K562 (cell line): ENCODE results near the gene UGP2. TPM values are rescaled to one million over a fixed set of nuclear protein-coding genes. Genes with fewer than 3 reads are reported as not detected.

ENCODE experiments used
- ATAC-seq: fragments of 200-7000 bp; cut with Tn5 transposase; 3 replicates; pipeline ENCODE4 v1.9.1; 2020; ENCODE audit warnings: moderate library complexity
- BruUV-seq: library from RNA; stranded (reverse); fragments of 400-500 nt; replicated peaks from 2 replicates; lab custom pipeline; 2021; lab: Mats Ljungman, UMichigan
- CTCF ChIA-PET: fragments of 300-600 bp; formaldehyde crosslinking; extraction: SDS; loops from one replicate; lab custom pipeline; 2021; ENCODE audit warnings: low intra/inter-chr PET ratio; lab: Yijun Ruan, JAX
- POLR2A ChIA-PET: fragments of 300-600, 350-650 bp; sonication (Branson Sonifier 250); formaldehyde crosslinking; extraction: SDS; loops from one replicate; lab custom pipeline; 2021; ENCODE audit warnings: antibody characterized with exemption, inconsistent platforms; lab: Yijun Ruan, JAX
- DNase-seq, 4 experiments: peaks; one replicate each; pipeline versions ENCODE4 v3.0.0 to v3.0.0-alpha.2; 2011 to 2018; ENCODE audit warnings: low spot score in 3 of 4, mixed read lengths in 3 of 4; ENCODE audit errors: extremely low read depth in 1 of 4
- FAIRE-seq: peaks from 2 replicates; lab custom pipeline; 2011; peaks lifted over from hg19 to GRCh38; lab: Jason Lieb, UNC
- H2AFZ ChIP-seq: 2 replicates; pipeline ENCODE4 v1.6.0; 2011; ENCODE audit warnings: low read depth, low read length, control low read depth, inconsistent platforms
- H3K27ac ChIP-seq: fragments of 200-600 bp; 3 replicates; pipeline ENCODE4 v1.8.0; 2011; ENCODE audit warnings: low read depth, mild to moderate bottlenecking, control low read depth, inconsistent platforms, low read length, moderate library complexity, mixed read lengths; ENCODE audit errors: extremely low read depth
- H3K27me3 ChIP-seq, 2 experiments: fragments of 300-600 bp in 1 of 2; 2 replicates in 1 of 2; 3 replicates in 1 of 2; pipeline versions ENCODE4 v1.6.0 to v1.8.0; 2011; ENCODE audit warnings: inconsistent platforms in 2 of 2, low read length in 2 of 2, mild to moderate bottlenecking in 1 of 2, mixed read lengths in 1 of 2, moderate library complexity in 1 of 2; ENCODE audit not compliant: control insufficient read depth in 2 of 2, insufficient read depth in 2 of 2
- H3K36me3 ChIP-seq: fragments of 300-600 bp; 3 replicates; pipeline ENCODE4 v1.8.0; 2011; ENCODE audit warnings: mild to moderate bottlenecking, low read length, inconsistent platforms; ENCODE audit not compliant: control insufficient read depth, insufficient read depth
- H3K4me1 ChIP-seq, 2 experiments: fragments of 200-600 bp in 1 of 2; replicated peaks in 1 of 2; 2 replicates in 1 of 2; 3 replicates in 1 of 2; pipeline versions ENCODE4 v1.5.1 to v1.8.0; 2011; ENCODE audit warnings: inconsistent platforms in 2 of 2, low read length in 2 of 2, mild to moderate bottlenecking in 1 of 2, mixed read lengths in 1 of 2, moderate library complexity in 1 of 2; ENCODE audit not compliant: control insufficient read depth in 2 of 2, insufficient read depth in 2 of 2
- H3K4me2 ChIP-seq: 2 replicates; pipeline ENCODE4 v1.6.1; 2011; ENCODE audit warnings: low read length, control low read depth, inconsistent platforms, mixed read lengths; ENCODE audit not compliant: insufficient read depth
- H3K4me3 ChIP-seq: fragments of 200-600 bp; sonication (generic), shearing (Covaris generic); 2 replicates; pipeline ENCODE4 v1.5.1; 2016; ENCODE audit warnings: control low read depth, inconsistent platforms
- H3K79me2 ChIP-seq: fragments of 200-600 bp; 3 replicates; pipeline ENCODE4 v1.8.0; 2011; ENCODE audit warnings: low read length, inconsistent platforms; ENCODE audit not compliant: control insufficient read depth, insufficient read depth
- H3K9ac ChIP-seq, 2 experiments: 2 replicates each; pipeline versions ENCODE4 v1.6.0 to v1.6.1; 2011; ENCODE audit warnings: low read depth in 2 of 2, low read length in 2 of 2, control low read depth in 1 of 2, inconsistent platforms in 1 of 2, mild to moderate bottlenecking in 1 of 2, mixed read lengths in 1 of 2; ENCODE audit not compliant: insufficient read depth in 1 of 2
- H3K9me1 ChIP-seq: one replicate; pipeline ENCODE4 v1.6.0; 2011; ENCODE audit warnings: inconsistent platforms, mild to moderate bottlenecking, low read length, moderate library complexity; ENCODE audit not compliant: control insufficient read depth, insufficient read depth
- H3K9me3 ChIP-seq: replicated peaks from 2 replicates; pipeline ENCODE4 v1.5.1; 2011; ENCODE audit warnings: low read depth, low read length, inconsistent platforms; ENCODE audit not compliant: control insufficient read depth, insufficient read depth
- H4K20me1 ChIP-seq: replicated peaks from 2 replicates; pipeline ENCODE4 v1.6.1; 2011; ENCODE audit warnings: low read length, inconsistent platforms, mixed read lengths; ENCODE audit not compliant: control insufficient read depth, insufficient read depth
- BACH1 ChIP-seq: fragments of 200-800 bp; sonication (Bioruptor generic); IDR thresholded peaks from 2 replicates; pipeline ENCODE4 v1.6.1; 2016; ENCODE audit warnings: missing genetic modification characterization, missing compliant biosample characterization
- BRD9 ChIP-seq: fragments of 450-650 bp; IDR thresholded peaks from 2 replicates; pipeline ENCODE4 v1.6.1; 2018; ENCODE audit warnings: low read depth; ENCODE audit not compliant: partially characterized antibody
- COPS2 ChIP-seq: fragments of 450-650 bp; conservative IDR thresholded peaks from 2 replicates; pipeline ENCODE4 v1.6.1; 2016; ENCODE audit warnings: mild to moderate bottlenecking, moderate library complexity
- EZH2 ChIP-seq: IDR thresholded peaks from 2 replicates; pipeline ENCODE4 v1.6.1; 2012; ENCODE audit warnings: low read depth, mild to moderate bottlenecking, inconsistent platforms, low read length, borderline replicate concordance
- JUN ChIP-seq, 2 experiments: sonication (generic) in 1 of 2; formaldehyde crosslinking in 1 of 2; IDR thresholded peaks; 2 replicates each; pipeline versions ENCODE4 v1.6.1 to v1.8.0; 2012 to 2022; ENCODE audit warnings: borderline replicate concordance in 2 of 2, mild to moderate bottlenecking in 2 of 2, improper control_type of control experiment in 1 of 2, low read depth in 1 of 2, low read length in 1 of 2, missing genetic modification reagents in 1 of 2
- KDM5B ChIP-seq: fragments of 200-600 bp; sonication (generic); IDR thresholded peaks from 2 replicates; pipeline ENCODE4 v1.6.1; 2012; ENCODE audit warnings: low read depth, mild to moderate bottlenecking, moderate library complexity, low read length, control low read depth, inconsistent platforms; ENCODE audit not compliant: insufficient replicate concordance
- MNT ChIP-seq, 2 experiments: fragments of 450-650 bp; conservative IDR thresholded peaks; 2 replicates each; pipeline ENCODE4 v1.6.1; 2017; ENCODE audit warnings: mild to moderate bottlenecking in 2 of 2, moderate library complexity in 2 of 2
- MYNN ChIP-seq, 2 experiments: sonication (generic); formaldehyde crosslinking in 1 of 2; IDR thresholded peaks; 2 replicates each; pipeline versions ENCODE4 v1.5.0 to v1.6.1; 2016 to 2020; ENCODE audit warnings: antibody characterized with exemption in 1 of 2, missing genetic modification reagents in 1 of 2
- NCOA6 ChIP-seq: fragments of 450-650 bp; IDR thresholded peaks from 2 replicates; pipeline ENCODE4 v1.6.1; 2017; ENCODE audit warnings: mild to moderate bottlenecking
- NFRKB ChIP-seq: fragments of 450-650 bp; IDR thresholded peaks from 2 replicates; pipeline ENCODE4 v1.6.1; 2016; ENCODE audit warnings: low read depth
- NR4A1 ChIP-seq, 2 experiments: fragments of 250-450 bp in 1 of 2; fragments of 450-650 bp in 1 of 2; sonication (Bioruptor Pico) in 1 of 2; IDR thresholded peaks; 2 replicates each; pipeline versions ENCODE4 v1.4.0 to v1.6.1; 2016 to 2020; ENCODE audit warnings: mild to moderate bottlenecking in 2 of 2, missing compliant biosample characterization in 1 of 2, missing genetic modification characterization in 1 of 2, moderate library complexity in 1 of 2
- RCOR1 ChIP-seq, 2 experiments: IDR thresholded peaks; 2 replicates each; pipeline ENCODE4 v1.6.1; 2012; ENCODE audit warnings: low read depth in 2 of 2, low read length in 2 of 2, borderline replicate concordance in 1 of 2, improper control_type of control experiment in 1 of 2
- SMAD4 ChIP-seq: fragments of 250-450 bp; sonication (Bioruptor Pico); conservative IDR thresholded peaks from 2 replicates; pipeline ENCODE4 v1.8.0; 2021; ENCODE audit warnings: inconsistent platforms, mild to moderate bottlenecking, moderate library complexity
- TSC22D4 ChIP-seq: fragments of 450-650 bp; IDR thresholded peaks from 2 replicates; pipeline ENCODE4 v1.6.1; 2016; ENCODE audit warnings: missing genetic modification characterization, missing biosample characterization, control low read depth
- XRCC3 ChIP-seq: fragments of 450-650 bp; IDR thresholded peaks from 2 replicates; pipeline ENCODE4 v1.6.1; 2017; ENCODE audit warnings: mild to moderate bottlenecking, moderate library complexity
- ZNF124 ChIP-seq: sonication (generic); formaldehyde crosslinking; IDR thresholded peaks from 2 replicates; pipeline ENCODE4 v1.8.1; 2022; ENCODE audit warnings: missing genetic modification reagents
- ZNF354B ChIP-seq: fragments of 250-450 bp; sonication (Bioruptor Pico); IDR thresholded peaks from 2 replicates; pipeline ENCODE4 v1.4.0; 2020
- WGBS: fragments of 100-300 bp; shearing (Covaris generic); methylation state at CpG from one replicate; pipeline ENCODE4 v1.1.6; 2016; ENCODE audit warnings: low coverage, mixed read lengths; ENCODE audit not compliant: insufficient coverage; ENCODE audit errors: missing lambda C conversion rate; 5-methylcytosine and 5-hydroxymethylcytosine counted together
- in situ Hi-C: fragments of 300-500 bp; cut with MboI; formaldehyde crosslinking; loops from 4 replicates; pipeline ENCODE4 v1.15.0; 2018; ENCODE audit warnings: inconsistent platforms, mixed read lengths
- intact Hi-C: fragments of 100-400 bp; cut with micrococcal nuclease; formaldehyde crosslinking; loops from 2 replicates; pipeline ENCODE4 v1.14.2; 2022
- polyA plus RNA-seq, 8 experiments: library from polyadenylated mRNA; depleted of rRNA in 4 of 8; stranded (reverse) in 5 of 8; unstranded in 3 of 8; fragments of >200 nt; fragmentation: Nextera tagmentation in 2 of 8; fragmentation: Illumina TruSeq in 1 of 8; extraction: Ambion mirVana in 2 of 8; extraction: Trizol in 1 of 8; gene quantifications; 2 replicates each; pipeline versions ENCODE4 v1.2.1 to v1.2.3, GENCODE V29; 2011 to 2014; ENCODE audit warnings: inconsistent platforms in 1 of 8, missing spikeins in 1 of 8
- total RNA-seq, 7 experiments: library from RNA; depleted of rRNA in 6 of 7; stranded (reverse); fragments of >200 nt in 6 of 7; fragmentation: Illumina TruSeq in 2 of 7; extraction: Trizol in 2 of 7; gene quantifications; 2 replicates each; pipeline versions ENCODE4 v1.2.1 to v1.2.3, GENCODE V29; 2011 to 2021; ENCODE audit warnings: low replicate concordance in 1 of 7

The UGP2 gene
- total and polyA plus RNA-seq, 9 of the 15 experiments (the other 6 are each of a cell fraction or from before 2014, with no cell fraction given) = 25.2 to 69.3 (median 58.9) TPM

- TF ChIP-seq MNT (conservative IDR thresholded peaks at IDR 0.05) (no peak), ZNF354B (CRISPR knock-in tag) (no peak), COPS2 (no peak), BRD9 (no peak), BACH1 (tag) (no peak), KDM5B (no peak), RCOR1 (IDR thresholded peaks at IDR 0.05; ENCODE audit: borderline replicate concordance in 1 of 2, low read depth in 2 of 2, low read length in 2 of 2) (no peak)
Measured at GRCh38 chr2:63837036-63837594, 4.6 kb upstream of the UGP2 start (continued).

- peak overlapping the region; percentile 90 to 96 for H3K9ac ChIP-seq
- H3K27me3 ChIP-seq = no peaks in the 10 kb centered on the region
- FAIRE-seq = no peak
- ATAC-seq = peak; percentile 18
- no peaks in the 10 kb centered on the region for H3K9me1 ChIP-seq
- H4K20me1 ChIP-seq = peaks cover 15% of the 10 kb centered on the region; the same call in 1 of the 2 replicates
- H3K4me1 ChIP-seq = peaks cover 10 to 18% of the 10 kb centered on the region in 2 experiments
- peak overlapping the region; percentile 95 for H3K4me2 ChIP-seq
- peak overlapping the region; percentile 98 for H2AFZ ChIP-seq
- H3K27ac ChIP-seq = peak overlapping the region; percentile 96
- no peak for DNase-seq
- intact Hi-C loops (loop anchor here (5.0 to 10.0 kb wide), 2 partner anchors 177 to 255 kb away; partner anchors contain the start of genes MDH1, VPS54 and WDPCP), in situ Hi-C loops (no loop called here)
- H3K79me2 ChIP-seq = peaks cover 42% of the 10 kb centered on the region
- BruUV-seq = TSS peak; percentile 63
- CTCF ChIA-PET = no interaction called here
- peak overlapping the region; percentile 80 for H3K4me3 ChIP-seq
- no peaks in the 10 kb centered on the region; the same call in 2 of the 3 replicates for H3K36me3 ChIP-seq
- POLR2A ChIA-PET = interaction anchor here (0.6 to 3.8 kb wide), 10 partner anchors 11 to 1598 kb away, joined by 3 to 47 read pairs (median 3); no protein-coding TSS in a partner anchor
- H3K9me3 ChIP-seq = no peaks in the 10 kb centered on the region
- WGBS = 16% methylated on average over 24 of the region's 24 CpGs
- TF ChIP-seq XRCC3 (no peak), NR4A1 (CRISPR knock-in tag; IDR thresholded peaks at IDR 0.05) (no peak), NR4A1 (tag; IDR thresholded peaks at IDR 0.05) (no peak), EZH2 (no peak), JUN (IDR thresholded peaks at IDR 0.05; ENCODE audit: borderline replicate concordance, low read depth, low read length) (no peak), JUN (CRISPR knock-in tag; IDR thresholded peaks at IDR 0.05; ENCODE audit: borderline replicate concordance) (no peak), MYNN (IDR thresholded peaks at IDR 0.05) (peak; percentile 3; the same call in 1 of the 2 replicates), MYNN (CRISPR knock-in tag; IDR thresholded peaks at IDR 0.05) (no peak), TSC22D4 (tag) (no peak), SMAD4 (CRISPR knock-in tag) (0 out of 2 replicates have a peak, but pooled peaks have one; percentile 28), NCOA6 (peak; percentile 66), NFRKB (no peak; the same call in 1 of the 2 replicates), ZNF124 (no peak)
Measured at GRCh38 chr2:63840081-63840784, 1.5 kb upstream of the UGP2 start.
